ENCODE results near the gene KLK3.
"Not testable (repeated sequence)": the region's sequence is repeated elsewhere in the genome, so short reads cannot be mapped to it uniquely, and the experiment has no call there.

KLK3 gene

GRCh38 chr19:50893047-50893736, 38.5 kb downstream of the KLK3 start:
- no peak for DNase-seq (ENCODE audit: insufficient read length)
- FAIRE-seq: peak; percentile 40
- TF ChIP-seq POLR2AphosphoS5 (IDR thresholded peaks at IDR 0.05; ENCODE audit: low read depth, low read length) (no peak), POLR2A (IDR thresholded peaks at IDR 0.05; ENCODE audit: low read depth, low read length) (no peak), TAF1 (IDR thresholded peaks at IDR 0.05; ENCODE audit: borderline replicate concordance, low read depth, low read length) (no peak)

DNA sequence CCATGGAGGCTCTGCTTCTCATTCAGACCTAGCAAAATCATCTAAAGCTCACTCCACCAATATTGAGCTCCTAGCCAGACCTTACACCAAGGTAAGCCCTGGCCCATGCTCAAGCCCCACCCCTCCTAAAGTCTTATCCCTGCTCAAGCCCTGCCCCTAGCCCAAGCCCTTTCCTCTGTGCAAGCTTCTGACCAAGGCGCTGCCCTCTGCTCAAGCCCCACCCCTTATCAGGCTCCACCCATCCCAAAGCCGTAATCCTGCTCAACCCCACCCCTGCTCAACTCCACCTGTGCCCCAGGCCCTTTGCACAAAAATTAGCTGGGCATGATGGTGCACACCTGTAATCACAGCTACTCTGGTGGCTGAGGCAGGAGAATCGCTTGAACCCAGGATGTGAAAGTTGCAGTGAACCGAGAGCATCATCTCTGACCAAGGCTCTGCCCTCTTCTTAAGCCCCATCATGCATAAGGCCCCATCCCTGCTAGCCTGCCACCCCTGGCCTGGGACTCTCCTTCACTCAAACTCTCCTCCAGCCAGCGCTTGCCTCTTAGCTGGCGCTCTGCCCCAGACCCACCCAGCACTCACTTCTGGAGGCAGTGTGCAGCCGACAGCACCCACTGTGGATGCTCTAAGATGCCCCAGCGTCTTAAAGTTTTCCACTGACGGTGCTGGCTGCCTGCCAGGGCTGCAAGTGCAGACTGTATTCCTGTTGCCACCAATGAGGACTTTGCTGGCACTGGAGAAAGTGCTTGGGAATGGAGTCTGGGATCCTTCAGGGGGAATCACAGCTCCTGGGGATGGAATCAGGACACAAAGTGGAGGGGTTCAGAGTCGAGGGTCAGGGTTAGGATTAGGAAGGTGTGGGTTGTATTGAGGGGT, 40.0 kb downstream of the KLK3 start:
- FAIRE-seq: no peak
- no peak for DNase-seq (ENCODE audit: insufficient read length)
- TF ChIP-seq TAF1 (IDR thresholded peaks at IDR 0.05; ENCODE audit: borderline replicate concordance, low read depth, low read length) (no peak), POLR2AphosphoS5 (IDR thresholded peaks at IDR 0.05; ENCODE audit: low read depth, low read length) (no peak), POLR2A (IDR thresholded peaks at IDR 0.05; ENCODE audit: low read depth, low read length) (no peak)

DNA sequence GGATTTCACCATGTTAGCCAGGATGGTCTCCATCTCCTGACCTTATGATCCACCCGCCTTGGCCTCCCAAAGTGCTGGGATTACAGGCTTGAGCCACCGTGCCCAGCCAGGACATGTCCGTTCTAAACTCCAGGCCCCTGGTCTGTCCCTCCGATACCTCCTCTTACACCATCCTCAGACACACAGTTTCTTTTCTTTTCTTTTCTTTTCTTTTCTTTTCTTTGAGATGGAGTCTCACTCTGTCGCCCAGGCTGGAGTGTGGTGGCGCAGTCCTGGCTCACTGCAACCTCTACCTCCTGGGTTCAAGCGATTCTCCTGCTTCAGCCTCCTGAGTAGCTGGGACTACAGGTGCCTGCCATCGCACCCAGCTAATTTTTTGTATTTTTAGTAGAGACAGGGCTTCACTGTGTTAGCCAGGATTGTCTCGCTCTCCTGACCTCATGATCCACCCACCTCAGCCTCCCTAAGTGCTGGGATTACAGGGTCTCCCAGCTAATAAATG, 41.4 kb downstream of the KLK3 start:
- not testable (repeated sequence) for FAIRE-seq; DNase-seq (ENCODE audit: insufficient read length)

- TF ChIP-seq POLR2A (IDR thresholded peaks at IDR 0.05; ENCODE audit: low read depth, low read length) (no peak), TAF1 (IDR thresholded peaks at IDR 0.05; ENCODE audit: borderline replicate concordance, low read depth, low read length) (no peak), POLR2AphosphoS5 (IDR thresholded peaks at IDR 0.05; ENCODE audit: low read depth, low read length) (0 out of 2 replicates have a peak, but pooled peaks have one; percentile 16)
- peak; percentile 57 for DNase-seq (ENCODE audit: insufficient read length)
- peak; percentile 100 for FAIRE-seq
Observed at GRCh38 chr19:50896591-50897190, 42.0 kb downstream of the KLK3 start.

DNA sequence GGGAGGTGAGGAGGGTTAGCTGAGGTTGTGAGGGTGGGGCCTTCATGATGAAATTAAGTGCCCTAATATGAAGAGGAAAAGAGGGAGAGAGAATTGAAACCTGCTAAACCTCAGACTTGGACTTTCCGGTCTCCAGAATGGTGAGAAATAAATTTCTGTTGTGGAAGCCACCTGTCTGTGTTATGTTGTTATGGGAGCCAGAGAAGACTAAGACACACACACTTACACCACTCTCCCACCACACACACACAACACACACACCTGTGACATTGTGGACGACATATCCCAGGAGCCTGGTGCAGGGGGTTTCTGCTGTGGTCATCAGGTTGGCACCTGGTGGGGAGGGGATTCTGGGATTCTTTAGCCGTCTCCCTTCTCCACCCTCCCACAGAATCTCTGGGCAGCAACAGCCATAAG, 42.5 kb downstream of the KLK3 start:
- TF ChIP-seq POLR2AphosphoS5 (IDR thresholded peaks at IDR 0.05; ENCODE audit: low read depth, low read length) (no peak), TAF1 (IDR thresholded peaks at IDR 0.05; ENCODE audit: borderline replicate concordance, low read depth, low read length) (no peak), POLR2A (IDR thresholded peaks at IDR 0.05; ENCODE audit: low read depth, low read length) (no peak)
- FAIRE-seq (no peak), DNase-seq (ENCODE audit: insufficient read length) (no peak)

DNA sequence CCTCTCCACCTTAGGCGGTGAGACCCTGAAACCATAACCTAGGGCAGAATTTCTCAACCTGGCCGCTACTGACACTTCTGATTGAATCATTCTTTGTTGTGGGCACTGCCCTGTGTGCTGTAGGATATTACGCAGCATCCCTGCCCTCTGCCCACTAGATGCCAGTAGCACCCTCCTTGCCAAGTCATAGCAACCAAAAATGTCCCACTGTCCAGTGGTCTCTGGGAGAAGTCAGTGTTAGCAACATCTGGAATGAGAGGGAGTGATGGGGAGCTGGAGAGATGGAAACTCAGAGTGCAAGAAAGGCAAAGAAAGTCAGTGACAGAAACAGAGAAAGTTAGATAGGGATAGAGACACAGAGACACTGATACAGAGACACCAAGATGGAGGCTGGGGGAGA, 42.9 kb downstream of the KLK3 start:
- no peak for DNase-seq (ENCODE audit: insufficient read length)
- peak; percentile 44 for FAIRE-seq
- TF ChIP-seq POLR2A (IDR thresholded peaks at IDR 0.05; ENCODE audit: low read depth, low read length): no peak
- TF ChIP-seq TAF1 (IDR thresholded peaks at IDR 0.05; ENCODE audit: borderline replicate concordance, low read depth, low read length): no peak
- TF ChIP-seq POLR2AphosphoS5 (IDR thresholded peaks at IDR 0.05; ENCODE audit: low read depth, low read length): no peak

- peak; percentile 82 for FAIRE-seq
- DNase-seq (ENCODE audit: insufficient read length): no peak
- no peak for TF ChIP-seq POLR2A (IDR thresholded peaks at IDR 0.05; ENCODE audit: low read depth, low read length)
- no peak for TF ChIP-seq POLR2AphosphoS5 (IDR thresholded peaks at IDR 0.05; ENCODE audit: low read depth, low read length)
- no peak for TF ChIP-seq TAF1 (IDR thresholded peaks at IDR 0.05; ENCODE audit: borderline replicate concordance, low read depth, low read length)
Observed at GRCh38 chr19:50898018-50898417, 43.3 kb downstream of the KLK3 start.

GRCh38 chr19:50899569-50899968, 44.9 kb downstream of the KLK3 start:
- DNase-seq (ENCODE audit: insufficient read length) (no peak), FAIRE-seq (no peak)

GRCh38 chr19:50902640-50903039, 47.9 kb downstream of the KLK3 start:
- no peak for FAIRE-seq
- DNase-seq (ENCODE audit: insufficient read length): no peak
- TF ChIP-seq POLR2A (IDR thresholded peaks at IDR 0.05; ENCODE audit: low read depth, low read length) (no peak), TAF1 (IDR thresholded peaks at IDR 0.05; ENCODE audit: borderline replicate concordance, low read depth, low read length) (no peak), POLR2AphosphoS5 (IDR thresholded peaks at IDR 0.05; ENCODE audit: low read depth, low read length) (no peak)

More at GRCh38 chr19:50899569-50899968, 44.9 kb downstream of the KLK3 start:
- TF ChIP-seq POLR2AphosphoS5 (IDR thresholded peaks at IDR 0.05; ENCODE audit: low read depth, low read length) (no peak), POLR2A (IDR thresholded peaks at IDR 0.05; ENCODE audit: low read depth, low read length) (no peak), TAF1 (IDR thresholded peaks at IDR 0.05; ENCODE audit: borderline replicate concordance, low read depth, low read length) (no peak)

- FAIRE-seq: no peak
- DNase-seq (ENCODE audit: insufficient read length): no peak
- TF ChIP-seq POLR2A (IDR thresholded peaks at IDR 0.05; ENCODE audit: low read depth, low read length) (no peak), POLR2AphosphoS5 (IDR thresholded peaks at IDR 0.05; ENCODE audit: low read depth, low read length) (no peak), TAF1 (IDR thresholded peaks at IDR 0.05; ENCODE audit: borderline replicate concordance, low read depth, low read length) (no peak)
Observed at GRCh38 chr19:50906217-50906616, 51.5 kb downstream of the KLK3 start.

- no peak for TF ChIP-seq TAF1 (IDR thresholded peaks at IDR 0.05; ENCODE audit: borderline replicate concordance, low read depth, low read length)
- DNase-seq (ENCODE audit: insufficient read length): no peak
- no peak for FAIRE-seq
Observed at GRCh38 chr19:50908336-50908735, 53.6 kb downstream of the KLK3 start.

All from GM12892 (cell line).